WTC11 (cell line): Measurements from ENCODE around the gene PADI6. TPM values are rescaled to one million over a fixed set of nuclear protein-coding genes. Genes with fewer than 3 reads are reported as not detected.

Source experiments
- ATAC-seq: fragments of 200-7000 bp; cut with Tn5 transposase; 2 replicates; pipeline ENCODE4 v1.10.0; 2021; ENCODE audit warnings: mild to moderate bottlenecking, moderate library complexity
- CTCF ChIA-PET: fragments of 300-600 bp; sonication (Branson Sonifier 250); formaldehyde crosslinking; loops from one replicate; lab custom pipeline; 2021; ENCODE audit warnings: antibody characterized with exemption; lab: Charles Lee
- POLR2A ChIA-PET: fragments of 350-600 bp; sonication (Branson Sonifier 250); formaldehyde crosslinking; loops from one replicate; lab custom pipeline; 2021; ENCODE audit warnings: antibody characterized with exemption; lab: Charles Lee
- DNase-seq: peaks from one replicate; pipeline ENCODE4 v3.0.0; 2021; ENCODE audit warnings: low spot score
- H3K27ac Mint-ChIP-seq: 2 replicates; pipeline ENCODE4 v1.8.0; 2021; ENCODE audit warnings: mixed read lengths
- H3K27me3 Mint-ChIP-seq: 2 replicates; pipeline ENCODE4 v1.8.0; 2021; ENCODE audit warnings: low read depth, mild to moderate bottlenecking, moderate library complexity, mixed read lengths
- H3K36me3 Mint-ChIP-seq: 2 replicates; pipeline ENCODE4 v1.8.0; 2021; ENCODE audit warnings: mixed read lengths
- H3K4me1 Mint-ChIP-seq: 2 replicates; pipeline ENCODE4 v1.8.0; 2022; ENCODE audit warnings: mixed read lengths
- H3K4me3 Mint-ChIP-seq: 2 replicates; pipeline ENCODE4 v1.8.0; 2021; ENCODE audit warnings: mild to moderate bottlenecking, moderate library complexity, mixed read lengths
- H3K9me3 Mint-ChIP-seq: 2 replicates; pipeline ENCODE4 v1.8.0; 2021; ENCODE audit warnings: mixed read lengths
- AR ChIP-seq: fragments of 250-450 bp; sonication (Bioruptor Pico); IDR thresholded peaks from 2 replicates; pipeline ENCODE4 v1.9.0; 2021; ENCODE audit warnings: mild to moderate bottlenecking
- ARID4B ChIP-seq: sonication (generic); formaldehyde crosslinking; IDR thresholded peaks from 2 replicates; pipeline ENCODE4 v1.8.0; 2023; ENCODE audit warnings: missing genetic modification reagents, mild to moderate bottlenecking, borderline replicate concordance
- ATF6 ChIP-seq: sonication (generic); formaldehyde crosslinking; IDR thresholded peaks from 2 replicates; pipeline ENCODE4 v1.8.1; 2023; ENCODE audit warnings: mild to moderate bottlenecking, missing genetic modification reagents
- ERG ChIP-seq: fragments of 250-450 bp; sonication (Bioruptor Pico); IDR thresholded peaks from 2 replicates; pipeline ENCODE4 v1.8.0; 2021; ENCODE audit warnings: mild to moderate bottlenecking
- FOXP4 ChIP-seq: sonication (generic); formaldehyde crosslinking; IDR thresholded peaks from 2 replicates; pipeline ENCODE4 v1.8.0; 2022; ENCODE audit warnings: mild to moderate bottlenecking, missing genetic modification reagents
- NFYB ChIP-seq: sonication (generic); formaldehyde crosslinking; conservative IDR thresholded peaks from 2 replicates; pipeline ENCODE4 v1.8.0; 2022; ENCODE audit warnings: low read depth, missing genetic modification reagents
- USF1 ChIP-seq: sonication (generic); formaldehyde crosslinking; IDR thresholded peaks from 2 replicates; pipeline ENCODE4 v1.8.0; 2022; ENCODE audit warnings: mild to moderate bottlenecking, missing genetic modification reagents
- USF2 ChIP-seq: sonication (generic); formaldehyde crosslinking; IDR thresholded peaks from 2 replicates; pipeline ENCODE4 v1.8.1; 2023; ENCODE audit warnings: mild to moderate bottlenecking, missing genetic modification reagents, moderate library complexity
- ZNF219 ChIP-seq: sonication (generic); formaldehyde crosslinking; IDR thresholded peaks from 2 replicates; pipeline ENCODE4 v1.8.0; 2023; ENCODE audit warnings: missing genetic modification reagents, mild to moderate bottlenecking, borderline replicate concordance
- ZNF425 ChIP-seq: fragments of 250-450 bp; sonication (Bioruptor Pico); conservative IDR thresholded peaks from 2 replicates; pipeline ENCODE4 v1.9.0; 2021; ENCODE audit warnings: mild to moderate bottlenecking
- ZNF671 ChIP-seq: fragments of 250-450 bp; sonication (Bioruptor Pico); IDR thresholded peaks from 2 replicates; pipeline ENCODE4 v1.8.0; 2021; ENCODE audit warnings: mild to moderate bottlenecking
- total RNA-seq: library from RNA; stranded (reverse); gene quantifications from 3 replicates; pipeline ENCODE4 v1.2.3, GENCODE V29; 2021

PADI6 gene
- total RNA-seq, 1 experiment from 2014 or later = not detected

- TF ChIP-seq ZNF425 (CRISPR knock-in tag) (no peak), FOXP4 (CRISPR knock-in tag) (no peak), ATF6 (CRISPR knock-in tag) (no peak), ZNF671 (no peak)
These were observed 3.7 kb downstream of the PADI6 start (continued) for GRCh38 chr1:17375651-17376050.

GRCh38 chr1:17377325-17377953, 5.4 kb downstream of the PADI6 start:
- Mint-ChIP-seq H3K4me1 (peaks cover 34% of the 10 kb centered on the region), H3K9me3 (no peaks in the 10 kb centered on the region), H3K4me3 (no peak overlapping the region; the same call in 1 of the 2 replicates), H3K27me3 (peaks cover 2% of the 10 kb centered on the region; the same call in 1 of the 2 replicates), H3K27ac (0 out of 2 replicates have a peak overlapping the region, but pooled peaks have one; percentile 12), H3K36me3 (no peaks in the 10 kb centered on the region)
- no peak for TF ChIP-seq NFYB (CRISPR knock-in tag)
- TF ChIP-seq AR = no peak
- TF ChIP-seq ARID4B (CRISPR knock-in tag) = no peak
- peak; percentile 89 for TF ChIP-seq USF1 (CRISPR knock-in tag)
- TF ChIP-seq USF2 (CRISPR knock-in tag) = peak; percentile 92
- TF ChIP-seq ERG (CRISPR knock-in tag) = no peak
- TF ChIP-seq ZNF219 (CRISPR knock-in tag) = no peak
- CTCF ChIA-PET = interaction anchor here (0.5 kb wide), 2 partner anchors 61 to 106 kb away, joined by 3 read pairs; no protein-coding TSS in a partner anchor
- peak; percentile 90 for ATAC-seq
- POLR2A ChIA-PET = no interaction called here
- DNase-seq = peak; percentile 46
